ENCODE results near the gene APP.

APP gene

GRCh38 chr21:26125433-26126167 lies 45.0 kb downstream of the APP start:
- no peak for DNase-seq

- no peak for DNase-seq
Observed at GRCh38 chr21:26124896-26125295, 45.7 kb downstream of the APP start.

GRCh38 chr21:26124421-26124833 lies 46.1 kb downstream of the APP start:
- no peak for DNase-seq

GRCh38 chr21:26123012-26123411 lies 47.6 kb downstream of the APP start:
- DNase-seq, result no peak

- no peak for DNase-seq
Observed at GRCh38 chr21:26120828-26121227, 49.7 kb downstream of the APP start.

- DNase-seq, result no peak
Observed at GRCh38 chr21:26119906-26120305, 50.7 kb downstream of the APP start.

GRCh38 chr21:26118938-26119540 lies 51.5 kb downstream of the APP start:
- DNase-seq, result no peak

GRCh38 chr21:26117972-26118367 lies 52.6 kb downstream of the APP start:
- DNase-seq, result no peak

GRCh38 chr21:26117324-26117971 lies 53.1 kb downstream of the APP start:
- DNase-seq, result no peak

- peak; percentile 38 for DNase-seq
Observed at GRCh38 chr21:26116456-26117011, 54.0 kb downstream of the APP start.

GRCh38 chr21:26115899-26116298 lies 54.7 kb downstream of the APP start:
- no peak for DNase-seq

GRCh38 chr21:26115305-26115704 lies 55.3 kb downstream of the APP start:
- DNase-seq, result peak; percentile 36

GRCh38 chr21:26112975-26113374 lies 57.6 kb downstream of the APP start:
- DNase-seq, result no peak

GRCh38 chr21:26112127-26112742 lies 58.3 kb downstream of the APP start:
- DNase-seq, result no peak

- DNase-seq, result no peak
Observed at GRCh38 chr21:26110715-26111114, 59.9 kb downstream of the APP start.

- DNase-seq, result no peak
Observed at GRCh38 chr21:26107429-26107828, 63.1 kb downstream of the APP start.

GRCh38 chr21:26106562-26106961 lies 64.0 kb downstream of the APP start:
- DNase-seq, result no peak

- no peak for DNase-seq
Observed at GRCh38 chr21:26105819-26106218, 64.8 kb downstream of the APP start.

- no peak for DNase-seq
Observed at GRCh38 chr21:26100573-26100972, 70.0 kb downstream of the APP start.

GRCh38 chr21:26099610-26100219 lies 70.9 kb downstream of the APP start:
- DNase-seq, result peak; percentile 86

- DNase-seq, result no peak
Observed at GRCh38 chr21:26098772-26099397, 71.7 kb downstream of the APP start.

- DNase-seq, result no peak
Observed at GRCh38 chr21:26097475-26097874, 73.1 kb downstream of the APP start.

All from NCI-H1694 (cell line).